HepG2 (cell line): ENCODE results near the gene CAPN14. TPM values are rescaled to one million over a fixed set of nuclear protein-coding genes. Genes with fewer than 3 reads are reported as not detected.

Source experiments
- ATAC-seq: fragments of 200-7000 bp; cut with Tn5 transposase; 3 replicates; pipeline ENCODE4 v1.9.1; 2020; ENCODE audit warnings: mild to moderate bottlenecking, moderate library complexity
- BruUV-seq: library from RNA; stranded (reverse); fragments of 400-500 nt; replicated peaks from 2 replicates; lab custom pipeline; 2021; lab: Mats Ljungman, UMichigan
- CTCF ChIA-PET: fragments of 300-600 bp; formaldehyde crosslinking; extraction: SDS; loops from one replicate; lab custom pipeline; 2021; ENCODE audit warnings: low total read pairs, inconsistent platforms, low intra/inter-chr PET ratio; lab: Yijun Ruan, JAX
- POLR2A ChIA-PET: fragments of 350-600 bp; sonication (Branson Sonifier 250); formaldehyde crosslinking; loops from one replicate; lab custom pipeline; 2020; ENCODE audit warnings: antibody characterized with exemption, inconsistent platforms; lab: Yijun Ruan, JAX
- DNase-seq: peaks from one replicate; pipeline ENCODE4 v3.0.0-alpha.2; 2015; ENCODE audit warnings: low spot score
- FAIRE-seq: peaks from 3 replicates; lab custom pipeline; 2011; peaks lifted over from hg19 to GRCh38; lab: Jason Lieb, UNC
- H2AFZ ChIP-seq: one replicate; pipeline ENCODE4 v1.6.1; 2011; ENCODE audit warnings: low read length, inconsistent platforms
- H3K27ac ChIP-seq: fragments of 300-600 bp; 3 replicates; pipeline ENCODE4 v1.8.0; 2011; ENCODE audit warnings: mixed run types, mild to moderate bottlenecking, mixed read lengths, low read length, inconsistent platforms; ENCODE audit not compliant: insufficient read depth; ENCODE audit errors: extremely low read length
- H3K27me3 ChIP-seq, 2 experiments: fragments of 200-600 bp in 1 of 2; 2 replicates in 1 of 2; 3 replicates in 1 of 2; pipeline versions ENCODE4 v1.6.0 to v1.8.0; 2011; ENCODE audit warnings: low read length in 2 of 2, mild to moderate bottlenecking in 2 of 2, moderate library complexity in 2 of 2, inconsistent platforms in 1 of 2; ENCODE audit not compliant: insufficient read depth in 2 of 2, control insufficient read depth in 1 of 2
- H3K36me3 ChIP-seq, 2 experiments: fragments of 200-600 bp in 1 of 2; replicated peaks in 1 of 2; 2 replicates in 1 of 2; 3 replicates in 1 of 2; pipeline versions ENCODE4 v1.5.1 to v1.8.0; 2011; ENCODE audit warnings: low read length in 2 of 2, inconsistent platforms in 1 of 2; ENCODE audit not compliant: insufficient read depth in 2 of 2, control insufficient read depth in 1 of 2
- H3K4me1 ChIP-seq: 2 replicates; pipeline ENCODE4 v1.5.1; 2012; ENCODE audit warnings: low read length, inconsistent platforms; ENCODE audit not compliant: insufficient read depth
- H3K4me2 ChIP-seq: 2 replicates; pipeline ENCODE4 v1.6.0; 2011; ENCODE audit warnings: low read depth, low read length, inconsistent platforms
- H3K4me3 ChIP-seq, 3 experiments: fragments of 200-600 bp in 1 of 3; sonication (generic), shearing (Covaris generic) in 1 of 3; replicated peaks in 1 of 3; 2 replicates each; pipeline ENCODE4 v1.5.1; 2011 to 2016; ENCODE audit warnings: low read length in 3 of 3, inconsistent platforms in 2 of 3, low read depth in 2 of 3, mild to moderate bottlenecking in 2 of 3, control low read depth in 1 of 3, mixed read lengths in 1 of 3; ENCODE audit not compliant: insufficient read depth in 1 of 3
- H3K79me2 ChIP-seq: one replicate; pipeline ENCODE4 v1.6.1; 2011; ENCODE audit warnings: low read length, inconsistent platforms; ENCODE audit not compliant: insufficient read depth
- H3K9ac ChIP-seq: 2 replicates; pipeline ENCODE4 v1.6.0; 2011; ENCODE audit warnings: mild to moderate bottlenecking, low read depth, low read length, inconsistent platforms; ENCODE audit not compliant: insufficient read depth
- H3K9me3 ChIP-seq: 2 replicates; pipeline ENCODE4 v1.5.1; 2012; ENCODE audit warnings: mild to moderate bottlenecking, low read length
- H4K20me1 ChIP-seq: 2 replicates; pipeline ENCODE4 v1.6.0; 2011; ENCODE audit warnings: inconsistent platforms, mild to moderate bottlenecking, low read length, moderate library complexity; ENCODE audit not compliant: insufficient read depth
- FOXC1 ChIP-seq: sonication (generic); formaldehyde crosslinking; IDR thresholded peaks from 2 replicates; pipeline ENCODE4 v1.8.0; 2022; ENCODE audit warnings: mild to moderate bottlenecking, missing genetic modification reagents, borderline replicate concordance
- ISX ChIP-seq: sonication (generic); formaldehyde crosslinking; conservative IDR thresholded peaks from 2 replicates; pipeline ENCODE4 v1.5.0; 2020; ENCODE audit warnings: missing genetic modification reagents
- KDM6A ChIP-seq: IDR thresholded peaks from 2 replicates; pipeline ENCODE4 v1.6.1; 2016; ENCODE audit warnings: low read depth
- ZBTB42 ChIP-seq: sonication (generic); formaldehyde crosslinking; IDR thresholded peaks from 2 replicates; pipeline ENCODE4 v1.5.0; 2020; ENCODE audit warnings: mild to moderate bottlenecking, missing genetic modification reagents
- ZNF530 ChIP-seq: sonication (generic); formaldehyde crosslinking; IDR thresholded peaks from 2 replicates; pipeline ENCODE4 v1.5.0; 2020; ENCODE audit warnings: low read depth, mild to moderate bottlenecking, missing genetic modification reagents
- WGBS: methylation state at CpG from one replicate; pipeline ENCODE4 v1.1.6; 2017; ENCODE audit warnings: low lambda C conversion rate; 5-methylcytosine and 5-hydroxymethylcytosine counted together
- in situ Hi-C: cut with HindIII; loops from 2 replicates; pipeline ENCODE4 v1.10.0; 2017; ENCODE audit warnings: low pct_unique_long_range_greater_than_20kb; ENCODE audit not compliant: extremely low pct_ligation_motif_present
- intact Hi-C: fragments of 100-400 bp; cut with micrococcal nuclease; formaldehyde crosslinking; loops from one replicate; pipeline ENCODE4 v1.10.0; 2022; ENCODE audit not compliant: unreplicated experiment
- polyA plus RNA-seq, 8 experiments: library from polyadenylated mRNA; depleted of rRNA in 3 of 8; stranded (reverse) in 7 of 8; unstranded in 1 of 8; fragments of >200 nt; fragmentation: Illumina TruSeq in 4 of 8; extraction: Trizol in 4 of 8; gene quantifications; 2 replicates each; pipeline versions ENCODE4 v1.2.1 to v1.2.3, GENCODE V29; 2011 to 2016; ENCODE audit warnings: low read depth in 4 of 8, missing spikeins in 1 of 8, mixed read lengths in 1 of 8; ENCODE audit not compliant: insufficient read depth in 1 of 8
- total RNA-seq, 5 experiments: library from RNA; depleted of rRNA; stranded (reverse); fragments of >200 nt; fragmentation: Illumina TruSeq; extraction: Trizol; gene quantifications; 2 replicates each; pipeline ENCODE4 v1.2.3, GENCODE V29; 2016; ENCODE audit warnings: low read depth in 1 of 5

The CAPN14 gene
- total and polyA plus RNA-seq, 2 of the 13 experiments (the other 11 are each of a cell fraction or from before 2014, with no cell fraction given): not detected

DNA sequence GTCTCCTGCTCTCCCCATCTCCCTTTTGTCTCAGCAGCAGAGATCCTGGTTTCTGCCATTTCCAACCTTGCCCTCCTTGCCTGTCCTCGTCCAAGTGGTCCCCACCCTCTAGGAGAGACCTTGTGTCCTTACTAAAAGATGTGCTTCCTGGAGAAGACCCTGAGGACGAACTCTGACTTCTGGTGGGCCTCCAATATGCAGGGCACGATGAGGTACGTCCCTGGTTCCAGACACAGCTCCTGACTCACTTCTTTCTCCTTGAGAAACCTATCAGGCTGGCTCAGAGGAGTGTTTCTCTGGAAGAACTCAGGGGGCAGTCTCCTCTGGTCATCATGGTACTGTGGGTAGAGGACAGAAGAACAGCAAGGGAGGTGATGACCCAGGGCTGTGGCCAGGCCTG lies 28.2 kb downstream of the CAPN14 start:
- Histone ChIP-seq H4K20me1 (no peaks in the 10 kb centered on the region), H2AFZ (no peak overlapping the region), H3K27ac (no peak overlapping the region), H3K36me3 (no peaks in the 10 kb centered on the region), H3K27me3 (peaks cover 3 to 39% of the 10 kb centered on the region in 2 experiments; a peak in 4 of 5 replicates), H3K9me3 (no peaks in the 10 kb centered on the region), H3K4me1 (no peaks in the 10 kb centered on the region), H3K9ac (no peak overlapping the region), H3K4me2 (no peak overlapping the region), H3K79me2 (no peaks in the 10 kb centered on the region), H3K4me3 (no peak overlapping the region)
- 0% methylated on average over 4 of the region's 4 CpGs for WGBS
- POLR2A ChIA-PET: no interaction called here
- intact Hi-C loops: no loop called here
- FAIRE-seq (no peak), DNase-seq (no peak), ATAC-seq (no peak)
- no TSS peak for BruUV-seq
- TF ChIP-seq ZBTB42 (no peak), ZNF530 (CRISPR knock-in tag) (no peak), FOXC1 (CRISPR knock-in tag) (no peak), ISX (no peak)
- CTCF ChIA-PET: no interaction called here
- in situ Hi-C loops: no loop called here

DNA sequence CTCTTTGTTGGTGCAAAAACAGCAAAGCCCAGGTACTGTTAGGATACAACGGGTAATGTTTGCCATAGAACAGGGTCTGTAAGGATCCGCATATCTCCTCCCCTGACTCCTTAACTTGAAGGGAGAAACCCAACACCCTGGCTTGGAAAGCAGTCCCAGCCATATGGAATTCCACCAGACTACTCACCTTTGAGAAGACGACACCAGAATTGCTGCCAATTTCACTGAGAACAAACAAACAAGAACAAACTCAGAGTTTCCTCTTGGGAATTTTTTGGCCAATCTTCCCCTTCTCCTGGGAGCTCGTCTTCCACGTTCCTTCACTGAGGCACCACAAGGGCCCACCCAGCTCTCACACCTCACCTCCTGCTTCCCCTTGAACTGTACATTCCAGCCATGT lies 29.2 kb downstream of the CAPN14 start:
- no peaks in the 10 kb centered on the region for H4K20me1 ChIP-seq
- no peaks in the 10 kb centered on the region for H3K9me3 ChIP-seq
- FAIRE-seq: no peak
- no peaks in the 10 kb centered on the region for H3K4me1 ChIP-seq
- in situ Hi-C loops (no loop called here), intact Hi-C loops (no loop called here)
- no peak overlapping the region for H3K9ac ChIP-seq
- BruUV-seq: no TSS peak
- CTCF ChIA-PET: no interaction called here
- DNase-seq: no peak
- no peak overlapping the region for H3K27ac ChIP-seq
- no peaks in the 10 kb centered on the region for H3K36me3 ChIP-seq
- no peak for TF ChIP-seq KDM6A (CRISPR knock-in tag)
- H3K27me3 ChIP-seq: peaks cover 3 to 31% of the 10 kb centered on the region in 2 experiments; a peak in 4 of 5 replicates
- POLR2A ChIA-PET: no interaction called here
- no peak for ATAC-seq
- no peaks in the 10 kb centered on the region for H3K79me2 ChIP-seq
- H3K4me2 ChIP-seq: no peak overlapping the region
- H3K4me3 ChIP-seq: no peak overlapping the region
- 10% methylated on average over 5 of the region's 5 CpGs for WGBS
- H2AFZ ChIP-seq: no peak overlapping the region
